HCT116 (cell line): ENCODE results near the gene RPS6KA2. TPM values are rescaled to one million over a fixed set of nuclear protein-coding genes. Genes with fewer than 3 reads are reported as not detected.

ENCODE experiments used
- ATAC-seq: fragments of 200-7000 bp; cut with Tn5 transposase; 2 replicates; pipeline ENCODE4 v1.9.1; 2020; ENCODE audit warnings: mild to moderate bottlenecking, moderate library complexity
- BruUV-seq: library from RNA; stranded (reverse); fragments of 400-500 nt; replicated peaks from 2 replicates; lab custom pipeline; 2021; lab: Mats Ljungman, UMichigan
- CTCF ChIA-PET: fragments of 300-600 bp; sonication (Branson Sonifier 250); formaldehyde crosslinking; loops from one replicate; lab custom pipeline; 2021; ENCODE audit warnings: antibody characterized with exemption; lab: Charles Lee
- POLR2A ChIA-PET: fragments of 300-600, 350-600 bp; sonication (Branson Sonifier 250); formaldehyde crosslinking; loops from one replicate; lab custom pipeline; 2021; ENCODE audit warnings: antibody characterized with exemption; lab: Charles Lee
- RAD21 ChIA-PET, 2 experiments: fragments of 300-600 bp; sonication (Branson Sonifier 250); formaldehyde crosslinking; loops; one replicate each; lab custom pipeline; 2023; ENCODE audit warnings: low total read pairs in 2 of 2; ENCODE audit not compliant: uncharacterized antibody in 2 of 2, unreplicated experiment in 2 of 2, low non-redundant PET in 1 of 2; lab: Charles Lee
- DNase-seq: peaks from one replicate; pipeline ENCODE4 v3.0.0-alpha.2; 2010; ENCODE audit warnings: low read depth, low spot score
- H2AFZ ChIP-seq: fragments of 200-600 bp; shearing (Covaris generic), sonication (generic); 2 replicates; pipeline ENCODE4 v1.6.1; 2017; ENCODE audit warnings: low read depth, mixed run types, mixed read lengths, antibody characterized with exemption, low read length; ENCODE audit not compliant: poor library complexity, severe bottlenecking
- H3K27ac ChIP-seq: 2 replicates; pipeline ENCODE4 v1.5.1; 2012; ENCODE audit warnings: low read depth, low read length
- H3K27me3 ChIP-seq: fragments of 200-600 bp; sonication (generic); 2 replicates; pipeline ENCODE4 v1.6.1; 2016; ENCODE audit warnings: mixed run types, low read length, mixed read lengths; ENCODE audit not compliant: insufficient read depth
- H3K36me3 ChIP-seq, 2 experiments: fragments of 200-500 bp in 1 of 2; fragments of 200-600 bp in 1 of 2; sonication (Bioruptor generic) in 1 of 2; sonication (generic) in 1 of 2; 2 replicates each; pipeline versions ENCODE4 v1.5.1 to v1.6.1; 2014 to 2016; ENCODE audit warnings: low read length in 2 of 2, inconsistent platforms in 1 of 2, mixed read lengths in 1 of 2, mixed run types in 1 of 2; ENCODE audit not compliant: insufficient read depth in 2 of 2, control insufficient read depth in 1 of 2
- H3K4me1 ChIP-seq, 2 experiments: fragments of 200-600 bp in 1 of 2; sonication (generic) in 1 of 2; 2 replicates each; pipeline versions ENCODE4 v1.5.1 to v1.6.1; 2012 to 2017; ENCODE audit warnings: low read length in 2 of 2, inconsistent platforms in 1 of 2, mild to moderate bottlenecking in 1 of 2, mixed read lengths in 1 of 2, mixed run types in 1 of 2, moderate library complexity in 1 of 2; ENCODE audit not compliant: insufficient read depth in 2 of 2, control insufficient read depth in 1 of 2
- H3K4me2 ChIP-seq: fragments of 200-600 bp; sonication (generic); 2 replicates; pipeline ENCODE4 v1.6.1; 2017; ENCODE audit warnings: mixed run types, low read length, mixed read lengths
- H3K4me3 ChIP-seq, 2 experiments: fragments of 200-600 bp in 1 of 2; sonication (generic) in 1 of 2; replicated peaks in 1 of 2; 2 replicates each; pipeline ENCODE4 v1.5.1; 2011 to 2016; ENCODE audit warnings: low read length in 2 of 2, control low read depth in 1 of 2, low read depth in 1 of 2, mild to moderate bottlenecking in 1 of 2, mixed read lengths in 1 of 2, mixed run types in 1 of 2
- H3K79me2 ChIP-seq: fragments of 200-600 bp; sonication (generic); 2 replicates; pipeline ENCODE4 v1.6.1; 2017; ENCODE audit warnings: mild to moderate bottlenecking, mixed run types, low read length, moderate library complexity, mixed read lengths; ENCODE audit not compliant: insufficient read depth
- H3K9ac ChIP-seq: fragments of 200-600 bp; sonication (generic); 2 replicates; pipeline ENCODE4 v1.6.1; 2016; ENCODE audit warnings: low read length, mixed read lengths
- H3K9me2 ChIP-seq: fragments of 200-600 bp; sonication (generic), shearing (Covaris generic); 2 replicates; pipeline ENCODE4 v1.6.1; 2017; ENCODE audit warnings: mixed run types, mild to moderate bottlenecking, moderate library complexity; ENCODE audit not compliant: insufficient read depth
- H3K9me3 ChIP-seq, 2 experiments: fragments of 200-500 bp in 1 of 2; fragments of 200-600 bp in 1 of 2; sonication (Bioruptor generic) in 1 of 2; sonication (generic) in 1 of 2; 2 replicates each; pipeline ENCODE4 v1.6.1; 2014 to 2017; ENCODE audit warnings: low read length in 2 of 2, mixed read lengths in 2 of 2, inconsistent platforms in 1 of 2, low read depth in 1 of 2, mild to moderate bottlenecking in 1 of 2, mixed run types in 1 of 2, moderate library complexity in 1 of 2; ENCODE audit not compliant: control insufficient read depth in 1 of 2, insufficient read depth in 1 of 2
- H4K20me1 ChIP-seq: fragments of 200-600 bp; sonication (generic), shearing (Covaris generic); 2 replicates; pipeline ENCODE4 v1.6.1; 2017; ENCODE audit warnings: mixed run types, mild to moderate bottlenecking, moderate library complexity; ENCODE audit not compliant: insufficient read depth
- CBX3 ChIP-seq: IDR thresholded peaks from 2 replicates; pipeline ENCODE4 v1.6.1; 2012; ENCODE audit warnings: low read depth
- CEBPB ChIP-seq: IDR thresholded peaks from 2 replicates; pipeline ENCODE4 v1.6.1; 2012; ENCODE audit warnings: low read depth
- POLR2A ChIP-seq: IDR thresholded peaks from 2 replicates; pipeline ENCODE4 v1.7.0; 2011; ENCODE audit warnings: borderline replicate concordance; ENCODE audit not compliant: insufficient read depth, insufficient read length; ENCODE audit errors: extremely low read depth
- SP1 ChIP-seq: IDR thresholded peaks from 2 replicates; pipeline ENCODE4 v1.6.1; 2012; ENCODE audit warnings: low read depth
- intact Hi-C: fragments of 100-400 bp; cut with micrococcal nuclease; formaldehyde crosslinking; loops from 2 replicates; pipeline ENCODE4 v1.10.0; 2022
- total RNA-seq: library from RNA; stranded (reverse); gene quantifications from one replicate; pipeline ENCODE4 v1.2.1, GENCODE V29; 2021; ENCODE audit not compliant: unreplicated experiment

The RPS6KA2 gene
- total RNA-seq, 1 experiment from 2014 or later = 8.5 TPM

GRCh38 chr6:166398348-166398747 is 228.7 kb downstream of the RPS6KA2 start:
- CTCF ChIA-PET = interaction anchor here (0.6 to 3.5 kb wide), 2 partner anchors 85 to 122 kb away, joined by 3 to 17 read pairs; no protein-coding TSS in a partner anchor
- POLR2A ChIA-PET = no interaction called here

GRCh38 chr6:166397849-166398248 is 229.2 kb downstream of the RPS6KA2 start:
- Histone ChIP-seq H3K36me3 (no peaks in the 10 kb centered on the region), H3K9ac (no peak overlapping the region), H3K4me2 (no peak overlapping the region), H3K79me2 (no peaks in the 10 kb centered on the region), H4K20me1 (no peaks in the 10 kb centered on the region), H2AFZ (no peak overlapping the region), H3K27ac (no peak overlapping the region), H3K4me1 (no peaks in the 10 kb centered on the region), H3K27me3 (no peaks in the 10 kb centered on the region), H3K4me3 (no peak overlapping the region), H3K9me3 (no peaks in the 10 kb centered on the region), H3K9me2 (no peaks in the 10 kb centered on the region)
- no TSS peak for BruUV-seq
- POLR2A ChIA-PET = no interaction called here
- intact Hi-C loops = no loop called here
- DNase-seq (no peak), ATAC-seq (no peak)
- TF ChIP-seq SP1 = no peak
- TF ChIP-seq CBX3 = no peak
- no peak for TF ChIP-seq POLR2A
- CTCF ChIA-PET = interaction anchor here (3.5 kb wide), 1 partner anchor 122 kb away, joined by 17 read pairs; no protein-coding TSS in a partner anchor
- RAD21 ChIA-PET = no interaction called here

More at GRCh38 chr6:166398348-166398747, 228.7 kb downstream of the RPS6KA2 start:
- no peaks in the 10 kb centered on the region for H4K20me1 ChIP-seq
- H3K4me1 ChIP-seq = no peaks in the 10 kb centered on the region
- H3K9ac ChIP-seq = no peak overlapping the region
- H3K36me3 ChIP-seq = no peaks in the 10 kb centered on the region
- no peaks in the 10 kb centered on the region for H3K79me2 ChIP-seq
- ATAC-seq = no peak
- H3K4me3 ChIP-seq = no peak overlapping the region
- no peak overlapping the region for H3K4me2 ChIP-seq
- H3K27ac ChIP-seq = no peak overlapping the region
- intact Hi-C loops = no loop called here
- DNase-seq = no peak
- H3K27me3 ChIP-seq = no peaks in the 10 kb centered on the region
- H3K9me3 ChIP-seq = no peaks in the 10 kb centered on the region
- no peaks in the 10 kb centered on the region for H3K9me2 ChIP-seq
- no peak for TF ChIP-seq CEBPB
- RAD21 ChIA-PET = no interaction called here
- no TSS peak for BruUV-seq
- H2AFZ ChIP-seq = no peak overlapping the region
